ENCODE results near the gene CCDC68.

DNA sequence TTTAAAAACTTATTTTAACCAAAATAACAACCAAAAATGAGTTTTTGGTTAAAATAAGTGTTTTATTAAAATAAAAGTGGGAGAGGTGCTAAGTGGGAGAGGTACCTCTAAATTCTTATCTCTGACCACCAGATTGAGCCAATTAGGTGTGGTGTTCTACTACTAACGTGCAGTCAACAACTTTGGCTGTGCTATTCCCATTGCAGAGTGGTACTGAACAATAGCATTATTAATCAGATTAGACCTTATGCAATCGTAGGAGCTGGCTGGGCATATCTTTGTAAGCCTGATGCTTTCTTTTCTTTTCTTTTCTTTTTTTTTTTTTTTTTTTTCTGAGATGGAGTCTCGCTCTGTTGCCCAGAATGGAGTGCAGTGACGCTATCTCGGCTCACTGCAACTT, 92.1 kb downstream of the CCDC68 start:
- TF ChIP-seq POLR2AphosphoS5 (IDR thresholded peaks at IDR 0.05; ENCODE audit: low read depth, low read length) (no peak), TAF1 (IDR thresholded peaks at IDR 0.05; ENCODE audit: borderline replicate concordance, insufficient read depth, low read length) (no peak)
- TF ChIP-seq, protein P1, sequence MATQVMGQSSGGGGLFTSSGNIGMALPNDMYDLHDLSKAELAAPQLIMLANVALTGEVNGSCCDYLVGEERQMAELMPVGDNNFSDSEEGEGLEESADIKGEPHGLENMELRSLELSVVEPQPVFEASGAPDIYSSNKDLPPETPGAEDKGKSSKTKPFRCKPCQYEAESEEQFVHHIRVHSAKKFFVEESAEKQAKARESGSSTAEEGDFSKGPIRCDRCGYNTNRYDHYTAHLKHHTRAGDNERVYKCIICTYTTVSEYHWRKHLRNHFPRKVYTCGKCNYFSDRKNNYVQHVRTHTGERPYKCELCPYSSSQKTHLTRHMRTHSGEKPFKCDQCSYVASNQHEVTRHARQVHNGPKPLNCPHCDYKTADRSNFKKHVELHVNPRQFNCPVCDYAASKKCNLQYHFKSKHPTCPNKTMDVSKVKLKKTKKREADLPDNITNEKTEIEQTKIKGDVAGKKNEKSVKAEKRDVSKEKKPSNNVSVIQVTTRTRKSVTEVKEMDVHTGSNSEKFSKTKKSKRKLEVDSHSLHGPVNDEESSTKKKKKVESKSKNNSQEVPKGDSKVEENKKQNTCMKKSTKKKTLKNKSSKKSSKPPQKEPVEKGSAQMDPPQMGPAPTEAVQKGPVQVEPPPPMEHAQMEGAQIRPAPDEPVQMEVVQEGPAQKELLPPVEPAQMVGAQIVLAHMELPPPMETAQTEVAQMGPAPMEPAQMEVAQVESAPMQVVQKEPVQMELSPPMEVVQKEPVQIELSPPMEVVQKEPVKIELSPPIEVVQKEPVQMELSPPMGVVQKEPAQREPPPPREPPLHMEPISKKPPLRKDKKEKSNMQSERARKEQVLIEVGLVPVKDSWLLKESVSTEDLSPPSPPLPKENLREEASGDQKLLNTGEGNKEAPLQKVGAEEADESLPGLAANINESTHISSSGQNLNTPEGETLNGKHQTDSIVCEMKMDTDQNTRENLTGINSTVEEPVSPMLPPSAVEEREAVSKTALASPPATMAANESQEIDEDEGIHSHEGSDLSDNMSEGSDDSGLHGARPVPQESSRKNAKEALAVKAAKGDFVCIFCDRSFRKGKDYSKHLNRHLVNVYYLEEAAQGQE (IDR thresholded peaks at IDR 0.05; ENCODE audit: insufficient read depth in 1 of 2, low read depth in 2 of 2, low read length in 2 of 2), result no peak

All from PFSK-1 (cell line).